Upper lobe of right lung (tissue), 1 donor: Measurements from ENCODE around the gene NEK8. TPM values are rescaled to one million over a fixed set of nuclear protein-coding genes. Genes with fewer than 3 reads are reported as not detected.
A peak's percentile ranks its signal among the peaks of the same experiment; 100 is the strongest.

ENCODE experiments used
- ATAC-seq: fragments of 200-7000 bp; cut with Tn5 transposase; one replicate; pipeline ENCODE4 v1.9.1; 2020; ENCODE audit warnings: mild to moderate bottlenecking, moderate library complexity
- DNase-seq: peaks from one replicate; pipeline ENCODE4 v3.0.0-alpha.2; 2020
- H3K27ac ChIP-seq: fragments of 200-600 bp; one replicate; pipeline ENCODE4 v1.8.0; 2022
- H3K27me3 ChIP-seq: fragments of 200-600 bp; one replicate; pipeline ENCODE4 v1.8.0; 2022; ENCODE audit warnings: mild to moderate bottlenecking
- H3K36me3 ChIP-seq: fragments of 200-600 bp; one replicate; pipeline ENCODE4 v1.8.0; 2022
- H3K4me1 ChIP-seq: fragments of 200-600 bp; one replicate; pipeline ENCODE4 v1.8.0; 2022
- H3K4me3 ChIP-seq: fragments of 200-600 bp; one replicate; pipeline ENCODE4 v1.8.0; 2022; ENCODE audit warnings: mild to moderate bottlenecking
- H3K9me3 ChIP-seq: fragments of 200-600 bp; one replicate; pipeline ENCODE4 v1.8.0; 2022
- intact Hi-C: fragments of 100-400 bp; cut with DNase I; formaldehyde crosslinking; loops from one replicate; pipeline ENCODE4 v1.11.0; 2022
- total RNA-seq: library from RNA; stranded (reverse); fragmentation: NEBNext Ultra II Directional; extraction: Animal tissue kit (Norgen Biotek cat#: 25700); gene quantifications from one replicate; pipeline ENCODE4 v1.2.1, GENCODE V29; 2021
- TF ChIP-seq, protein P1 (sequence below): fragments of 200-600 bp; IDR thresholded peaks from one replicate; pipeline ENCODE4 v1.8.0; 2022; ENCODE audit warnings: antibody characterized with exemption
- donor health status: DM: no; HTN: yes; CAD: no; lungs with severe emphysema.

The NEK8 gene
- total RNA-seq, 1 donor from 2014 or later = 8.4 TPM

- peak overlapping the region; percentile 81 for H3K27ac ChIP-seq
- H3K4me3 ChIP-seq = peak overlapping the region; percentile 64
- peaks cover 41% of the 10 kb centered on the region for H3K36me3 ChIP-seq
- ATAC-seq = peak; percentile 2
- H3K27me3 ChIP-seq = no peaks in the 10 kb centered on the region
- H3K9me3 ChIP-seq = no peaks in the 10 kb centered on the region
- peaks cover 49% of the 10 kb centered on the region for H3K4me1 ChIP-seq
- TF ChIP-seq, protein P1, sequence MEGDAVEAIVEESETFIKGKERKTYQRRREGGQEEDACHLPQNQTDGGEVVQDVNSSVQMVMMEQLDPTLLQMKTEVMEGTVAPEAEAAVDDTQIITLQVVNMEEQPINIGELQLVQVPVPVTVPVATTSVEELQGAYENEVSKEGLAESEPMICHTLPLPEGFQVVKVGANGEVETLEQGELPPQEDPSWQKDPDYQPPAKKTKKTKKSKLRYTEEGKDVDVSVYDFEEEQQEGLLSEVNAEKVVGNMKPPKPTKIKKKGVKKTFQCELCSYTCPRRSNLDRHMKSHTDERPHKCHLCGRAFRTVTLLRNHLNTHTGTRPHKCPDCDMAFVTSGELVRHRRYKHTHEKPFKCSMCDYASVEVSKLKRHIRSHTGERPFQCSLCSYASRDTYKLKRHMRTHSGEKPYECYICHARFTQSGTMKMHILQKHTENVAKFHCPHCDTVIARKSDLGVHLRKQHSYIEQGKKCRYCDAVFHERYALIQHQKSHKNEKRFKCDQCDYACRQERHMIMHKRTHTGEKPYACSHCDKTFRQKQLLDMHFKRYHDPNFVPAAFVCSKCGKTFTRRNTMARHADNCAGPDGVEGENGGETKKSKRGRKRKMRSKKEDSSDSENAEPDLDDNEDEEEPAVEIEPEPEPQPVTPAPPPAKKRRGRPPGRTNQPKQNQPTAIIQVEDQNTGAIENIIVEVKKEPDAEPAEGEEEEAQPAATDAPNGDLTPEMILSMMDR = no peak
- DNase-seq = peak; percentile 85
- intact Hi-C loops = no loop called here
Measured at GRCh38 chr17:28725660-28726225, 2.8 kb upstream of the NEK8 start.

DNA sequence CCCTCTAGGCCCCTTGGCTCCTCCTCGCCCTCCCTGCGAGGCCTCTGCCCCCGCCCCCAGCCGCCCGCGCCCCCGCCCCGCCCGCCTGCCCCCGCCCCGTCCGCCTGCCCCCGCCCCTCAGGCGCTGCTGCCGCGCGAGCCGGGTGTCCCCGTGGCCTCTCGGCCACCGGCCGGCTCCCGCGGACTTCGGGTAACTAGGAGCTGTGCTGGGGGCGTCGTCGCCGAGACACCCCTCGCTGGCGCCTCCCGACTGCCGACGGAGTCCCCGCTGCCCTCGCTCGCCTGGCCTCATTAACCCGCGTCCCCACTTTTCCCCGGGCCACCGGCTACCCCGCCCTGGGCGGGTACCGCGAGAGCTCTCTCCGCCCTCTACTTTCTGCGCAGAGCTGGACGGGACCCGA is 2.4 kb upstream of the NEK8 start, which contains the start of gene TLCD1:
TLCD1 (minus strand) TSS at position 8 of the 401 bp plus-strand sequence. CDS start 136 bp downstream, outside the sequence.
- TF ChIP-seq, protein P1 = no peak
- intact Hi-C loops = no loop called here
- Histone ChIP-seq H3K4me3 (peak within 1 kb of the TSS; percentile 64), H3K9me3 (no peaks in the 10 kb centered on the region), H3K27ac (peak within 1 kb of the TSS; percentile 95), H3K36me3 (peaks cover 36% of the 10 kb centered on the region), H3K4me1 (peaks cover 44% of the 10 kb centered on the region), H3K27me3 (no peaks in the 10 kb centered on the region)
- ATAC-seq = peak; percentile 61
- DNase-seq = peak; percentile 92

GRCh38 chr17:28726627-28727491 is 1.7 kb upstream of the NEK8 start:
- H3K4me1 ChIP-seq = peaks cover 38% of the 10 kb centered on the region
- H3K4me3 ChIP-seq = peak overlapping the region; percentile 64
- intact Hi-C loops = no loop called here
- H3K27me3 ChIP-seq = no peaks in the 10 kb centered on the region
- H3K36me3 ChIP-seq = peaks cover 30% of the 10 kb centered on the region
- H3K9me3 ChIP-seq = no peaks in the 10 kb centered on the region
- TF ChIP-seq, protein P1 = peak; percentile 100
- DNase-seq = peak; percentile 96
- H3K27ac ChIP-seq = peak overlapping the region; percentile 95
- ATAC-seq = peak; percentile 81

DNA sequence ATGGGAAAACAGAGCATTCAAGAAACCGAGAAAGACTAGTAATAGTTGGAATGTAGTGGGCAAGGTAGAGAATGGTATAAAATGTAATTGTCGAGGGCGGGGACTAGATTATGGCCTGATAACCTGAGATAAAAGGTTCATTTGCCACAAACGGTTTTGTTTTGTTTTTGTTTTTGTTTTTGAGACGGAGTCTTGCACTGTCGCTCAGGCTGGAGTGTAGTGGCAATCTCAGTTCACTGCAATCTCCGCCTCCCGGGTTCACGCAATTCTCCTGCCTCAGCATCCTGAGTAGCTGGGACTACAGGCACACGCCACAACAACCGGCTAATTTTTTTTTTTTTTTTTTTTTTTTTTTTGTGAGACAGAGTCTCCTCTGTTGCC is 1.4 kb downstream of the NEK8 start:
- H3K27ac ChIP-seq = no peak overlapping the region
- intact Hi-C loops = no loop called here
- H3K9me3 ChIP-seq = no peaks in the 10 kb centered on the region
- peaks cover 20% of the 10 kb centered on the region for H3K4me1 ChIP-seq
- H3K36me3 ChIP-seq = no peaks in the 10 kb centered on the region
- H3K27me3 ChIP-seq = no peaks in the 10 kb centered on the region
- DNase-seq (no peak), ATAC-seq (no peak)
- TF ChIP-seq, protein P1 = no peak
- H3K4me3 ChIP-seq = no peak overlapping the region

DNA sequence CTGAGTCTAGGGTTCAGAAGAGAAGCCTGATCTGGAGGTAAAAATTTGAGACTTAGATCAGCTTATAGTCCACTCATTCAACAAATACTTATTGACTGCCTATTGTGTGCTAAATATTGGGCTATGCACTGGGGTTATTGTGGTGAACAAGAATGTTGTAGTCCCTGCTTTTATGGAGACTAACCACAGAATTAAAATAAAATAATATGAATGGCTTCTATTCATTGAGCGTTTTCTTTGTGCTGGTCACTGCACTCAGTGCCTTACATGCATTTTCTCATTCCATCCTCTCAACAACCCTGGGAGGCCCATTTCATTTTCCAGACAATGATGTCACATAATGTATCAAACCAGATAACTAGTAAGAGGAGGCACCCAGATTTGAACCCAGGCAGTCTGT is 4.8 kb downstream of the NEK8 start:
- intact Hi-C loops = no loop called here
- no peaks in the 10 kb centered on the region for H3K9me3 ChIP-seq
- no peaks in the 10 kb centered on the region for H3K36me3 ChIP-seq
- no peaks in the 10 kb centered on the region for H3K27me3 ChIP-seq
- peaks cover 8% of the 10 kb centered on the region for H3K4me1 ChIP-seq
- TF ChIP-seq, protein P1 = no peak
- ATAC-seq (no peak), DNase-seq (no peak)
- H3K27ac ChIP-seq = no peak overlapping the region
- H3K4me3 ChIP-seq = no peak overlapping the region
